H1 (cell line): Measurements from ENCODE around the gene UBE2D2. TPM values are rescaled to one million over a fixed set of nuclear protein-coding genes. Genes with fewer than 3 reads are reported as not detected.
A peak's percentile ranks its signal among the peaks of the same experiment; 100 is the strongest.

ENCODE experiments used
- ASH2L ChIP-seq: fragments of 200-600, 300-600 bp; sonication (generic); IDR thresholded peaks from one replicate; pipeline ENCODE4 v1.7.1; 2017; ENCODE audit warnings: low read length
- CHD2 ChIP-seq: IDR thresholded peaks from 2 replicates; pipeline ENCODE4 v1.6.1; 2012; ENCODE audit warnings: low read length, improper control_type of control experiment
- CTBP2 ChIP-seq: IDR thresholded peaks from 2 replicates; pipeline ENCODE4 v1.7.0; 2011; ENCODE audit warnings: borderline replicate concordance, mild to moderate bottlenecking, moderate library complexity, mixed read lengths, low read length; ENCODE audit not compliant: insufficient read depth, insufficient read length
- JUND ChIP-seq: IDR thresholded peaks from 2 replicates; pipeline ENCODE4 v1.6.1; 2011; ENCODE audit warnings: mild to moderate bottlenecking, improper control_type of control experiment, low read length
- RXRA ChIP-seq: IDR thresholded peaks from 2 replicates; pipeline ENCODE4 v1.6.1; 2011; ENCODE audit warnings: low read depth, mild to moderate bottlenecking, low read length, moderate library complexity; ENCODE audit not compliant: insufficient read depth
- SAP30 ChIP-seq: fragments of 300-600 bp; sonication (generic); IDR thresholded peaks from 2 replicates; pipeline ENCODE4 v1.7.1; 2012; ENCODE audit warnings: low read length, moderate library complexity, mild to moderate bottlenecking, inconsistent platforms; ENCODE audit not compliant: insufficient read depth, insufficient replicate concordance
- TEAD4 ChIP-seq: IDR thresholded peaks from 2 replicates; pipeline ENCODE4 v1.6.1; 2012; ENCODE audit warnings: low read depth, low read length, inconsistent platforms, mixed read lengths
- YY1 ChIP-seq: IDR thresholded peaks from 2 replicates; pipeline ENCODE4 v1.6.1; 2011; ENCODE audit warnings: low read depth, mild to moderate bottlenecking, low read length
- polyA plus RNA-seq, 7 experiments: library from polyadenylated mRNA; depleted of rRNA in 3 of 7; stranded (reverse) in 5 of 7; unstranded in 2 of 7; fragments of >200 nt in 5 of 7; fragments of 200-250 nt in 2 of 7; gene quantifications; 1 replicate in 5 of 7; 2 replicates in 1 of 7; 4 replicates in 1 of 7; pipeline versions ENCODE4 v1.2.1 to v1.2.3, GENCODE V29; 2011 to 2013; ENCODE audit warnings: missing spikeins in 2 of 7, mixed read lengths in 2 of 7
- total RNA-seq: library from RNA; stranded (reverse); fragmentation: NEBNext Ultra II Directional; extraction: Animal tissue kit (Norgen Biotek cat#: 25700); gene quantifications from 2 replicates; pipeline ENCODE4 v1.2.1, GENCODE V29; 2021
- TF ChIP-seq, protein P1 (sequence below): fragments of 300-600 bp; sonication (generic); IDR thresholded peaks from 2 replicates; pipeline ENCODE4 v1.7.1; 2012; ENCODE audit warnings: low read length, moderate library complexity, mild to moderate bottlenecking, inconsistent platforms; ENCODE audit not compliant: insufficient replicate concordance
- TF ChIP-seq, protein P2 (sequence below): IDR thresholded peaks from 2 replicates; pipeline ENCODE4 v1.6.1; 2012; ENCODE audit warnings: inconsistent platforms

UBE2D2 gene
- total and polyA plus RNA-seq, 2 of the 8 experiments (the other 6 are each of a cell fraction or from before 2014, with no cell fraction given): 66.9 to 203 TPM

DNA sequence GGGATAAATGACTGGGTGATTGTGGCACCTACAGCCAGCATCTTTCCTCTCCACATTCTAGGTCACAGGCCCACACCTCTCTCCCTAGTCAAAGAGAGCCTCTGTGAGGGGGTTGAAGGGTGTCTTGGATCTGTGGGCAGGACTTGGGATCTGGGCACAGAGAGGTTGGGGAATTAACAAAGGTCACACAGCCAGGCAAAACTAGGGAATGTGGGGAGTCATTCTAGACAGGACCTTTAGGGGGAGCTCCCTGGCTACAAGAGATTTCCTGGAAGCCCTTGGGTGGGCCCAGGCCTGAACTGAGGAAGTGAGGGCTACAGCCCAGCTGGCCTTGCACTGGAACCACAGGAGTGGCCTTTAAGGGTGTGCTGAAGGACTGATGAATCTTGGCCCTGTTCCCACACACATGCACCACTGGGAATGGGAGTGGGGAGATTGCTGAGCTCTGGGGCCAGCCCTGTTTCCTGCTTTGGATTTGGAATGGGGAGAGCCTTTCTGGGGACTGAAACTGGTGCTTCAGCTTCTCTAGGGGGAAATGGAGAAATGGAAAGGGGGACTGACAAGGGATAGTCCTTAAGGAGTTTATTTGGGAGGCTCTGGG, 74.6 kb downstream of the UBE2D2 start (continued):
- TF ChIP-seq RXRA: no peak
- no peak for TF ChIP-seq SAP30
- no peak for TF ChIP-seq CHD2
- TF ChIP-seq, protein P1, sequence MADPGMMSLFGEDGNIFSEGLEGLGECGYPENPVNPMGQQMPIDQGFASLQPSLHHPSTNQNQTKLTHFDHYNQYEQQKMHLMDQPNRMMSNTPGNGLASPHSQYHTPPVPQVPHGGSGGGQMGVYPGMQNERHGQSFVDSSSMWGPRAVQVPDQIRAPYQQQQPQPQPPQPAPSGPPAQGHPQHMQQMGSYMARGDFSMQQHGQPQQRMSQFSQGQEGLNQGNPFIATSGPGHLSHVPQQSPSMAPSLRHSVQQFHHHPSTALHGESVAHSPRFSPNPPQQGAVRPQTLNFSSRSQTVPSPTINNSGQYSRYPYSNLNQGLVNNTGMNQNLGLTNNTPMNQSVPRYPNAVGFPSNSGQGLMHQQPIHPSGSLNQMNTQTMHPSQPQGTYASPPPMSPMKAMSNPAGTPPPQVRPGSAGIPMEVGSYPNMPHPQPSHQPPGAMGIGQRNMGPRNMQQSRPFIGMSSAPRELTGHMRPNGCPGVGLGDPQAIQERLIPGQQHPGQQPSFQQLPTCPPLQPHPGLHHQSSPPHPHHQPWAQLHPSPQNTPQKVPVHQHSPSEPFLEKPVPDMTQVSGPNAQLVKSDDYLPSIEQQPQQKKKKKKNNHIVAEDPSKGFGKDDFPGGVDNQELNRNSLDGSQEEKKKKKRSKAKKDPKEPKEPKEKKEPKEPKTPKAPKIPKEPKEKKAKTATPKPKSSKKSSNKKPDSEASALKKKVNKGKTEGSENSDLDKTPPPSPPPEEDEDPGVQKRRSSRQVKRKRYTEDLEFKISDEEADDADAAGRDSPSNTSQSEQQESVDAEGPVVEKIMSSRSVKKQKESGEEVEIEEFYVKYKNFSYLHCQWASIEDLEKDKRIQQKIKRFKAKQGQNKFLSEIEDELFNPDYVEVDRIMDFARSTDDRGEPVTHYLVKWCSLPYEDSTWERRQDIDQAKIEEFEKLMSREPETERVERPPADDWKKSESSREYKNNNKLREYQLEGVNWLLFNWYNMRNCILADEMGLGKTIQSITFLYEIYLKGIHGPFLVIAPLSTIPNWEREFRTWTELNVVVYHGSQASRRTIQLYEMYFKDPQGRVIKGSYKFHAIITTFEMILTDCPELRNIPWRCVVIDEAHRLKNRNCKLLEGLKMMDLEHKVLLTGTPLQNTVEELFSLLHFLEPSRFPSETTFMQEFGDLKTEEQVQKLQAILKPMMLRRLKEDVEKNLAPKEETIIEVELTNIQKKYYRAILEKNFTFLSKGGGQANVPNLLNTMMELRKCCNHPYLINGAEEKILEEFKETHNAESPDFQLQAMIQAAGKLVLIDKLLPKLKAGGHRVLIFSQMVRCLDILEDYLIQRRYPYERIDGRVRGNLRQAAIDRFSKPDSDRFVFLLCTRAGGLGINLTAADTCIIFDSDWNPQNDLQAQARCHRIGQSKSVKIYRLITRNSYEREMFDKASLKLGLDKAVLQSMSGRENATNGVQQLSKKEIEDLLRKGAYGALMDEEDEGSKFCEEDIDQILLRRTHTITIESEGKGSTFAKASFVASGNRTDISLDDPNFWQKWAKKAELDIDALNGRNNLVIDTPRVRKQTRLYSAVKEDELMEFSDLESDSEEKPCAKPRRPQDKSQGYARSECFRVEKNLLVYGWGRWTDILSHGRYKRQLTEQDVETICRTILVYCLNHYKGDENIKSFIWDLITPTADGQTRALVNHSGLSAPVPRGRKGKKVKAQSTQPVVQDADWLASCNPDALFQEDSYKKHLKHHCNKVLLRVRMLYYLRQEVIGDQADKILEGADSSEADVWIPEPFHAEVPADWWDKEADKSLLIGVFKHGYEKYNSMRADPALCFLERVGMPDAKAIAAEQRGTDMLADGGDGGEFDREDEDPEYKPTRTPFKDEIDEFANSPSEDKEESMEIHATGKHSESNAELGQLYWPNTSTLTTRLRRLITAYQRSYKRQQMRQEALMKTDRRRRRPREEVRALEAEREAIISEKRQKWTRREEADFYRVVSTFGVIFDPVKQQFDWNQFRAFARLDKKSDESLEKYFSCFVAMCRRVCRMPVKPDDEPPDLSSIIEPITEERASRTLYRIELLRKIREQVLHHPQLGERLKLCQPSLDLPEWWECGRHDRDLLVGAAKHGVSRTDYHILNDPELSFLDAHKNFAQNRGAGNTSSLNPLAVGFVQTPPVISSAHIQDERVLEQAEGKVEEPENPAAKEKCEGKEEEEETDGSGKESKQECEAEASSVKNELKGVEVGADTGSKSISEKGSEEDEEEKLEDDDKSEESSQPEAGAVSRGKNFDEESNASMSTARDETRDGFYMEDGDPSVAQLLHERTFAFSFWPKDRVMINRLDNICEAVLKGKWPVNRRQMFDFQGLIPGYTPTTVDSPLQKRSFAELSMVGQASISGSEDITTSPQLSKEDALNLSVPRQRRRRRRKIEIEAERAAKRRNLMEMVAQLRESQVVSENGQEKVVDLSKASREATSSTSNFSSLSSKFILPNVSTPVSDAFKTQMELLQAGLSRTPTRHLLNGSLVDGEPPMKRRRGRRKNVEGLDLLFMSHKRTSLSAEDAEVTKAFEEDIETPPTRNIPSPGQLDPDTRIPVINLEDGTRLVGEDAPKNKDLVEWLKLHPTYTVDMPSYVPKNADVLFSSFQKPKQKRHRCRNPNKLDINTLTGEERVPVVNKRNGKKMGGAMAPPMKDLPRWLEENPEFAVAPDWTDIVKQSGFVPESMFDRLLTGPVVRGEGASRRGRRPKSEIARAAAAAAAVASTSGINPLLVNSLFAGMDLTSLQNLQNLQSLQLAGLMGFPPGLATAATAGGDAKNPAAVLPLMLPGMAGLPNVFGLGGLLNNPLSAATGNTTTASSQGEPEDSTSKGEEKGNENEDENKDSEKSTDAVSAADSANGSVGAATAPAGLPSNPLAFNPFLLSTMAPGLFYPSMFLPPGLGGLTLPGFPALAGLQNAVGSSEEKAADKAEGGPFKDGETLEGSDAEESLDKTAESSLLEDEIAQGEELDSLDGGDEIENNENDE: no peak
- TF ChIP-seq JUND: no peak
- no peak for TF ChIP-seq ASH2L
- no peak for TF ChIP-seq CTBP2
- TF ChIP-seq TEAD4: peak; percentile 77
- no peak for TF ChIP-seq YY1
- TF ChIP-seq, protein P2, sequence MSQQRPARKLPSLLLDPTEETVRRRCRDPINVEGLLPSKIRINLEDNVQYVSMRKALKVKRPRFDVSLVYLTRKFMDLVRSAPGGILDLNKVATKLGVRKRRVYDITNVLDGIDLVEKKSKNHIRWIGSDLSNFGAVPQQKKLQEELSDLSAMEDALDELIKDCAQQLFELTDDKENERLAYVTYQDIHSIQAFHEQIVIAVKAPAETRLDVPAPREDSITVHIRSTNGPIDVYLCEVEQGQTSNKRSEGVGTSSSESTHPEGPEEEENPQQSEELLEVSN: no peak
